PFSK-1 (cell line): ENCODE results near the gene MIR17HG.
A peak's percentile ranks its signal among the peaks of the same experiment; 100 is the strongest.

Source experiments
- POLR2AphosphoS5 ChIP-seq: IDR thresholded peaks from 2 replicates; pipeline ENCODE4 v1.6.1; 2012; ENCODE audit warnings: low read depth, mild to moderate bottlenecking, control low read depth, low read length, moderate library complexity
- TAF1 ChIP-seq: IDR thresholded peaks from 2 replicates; pipeline ENCODE4 v1.6.1; 2012; ENCODE audit warnings: low read length, control low read depth, borderline replicate concordance; ENCODE audit not compliant: insufficient read depth

- TF ChIP-seq POLR2AphosphoS5 (no peak), TAF1 (0 out of 2 replicates have a peak, but pooled peaks have one; percentile 66)
Observed at GRCh38 chr13:91348906-91349435, 1.5 kb downstream of the MIR17HG start.
